B cell (primary cell): ENCODE results near the gene PIP5KL1.

Experiments
- CTCF ChIP-seq: fragments of 200-600 bp; IDR thresholded peaks from one replicate; pipeline ENCODE4 v1.8.0; 2022; ENCODE audit warnings: antibody characterized with exemption, mild to moderate bottlenecking
- EZH2 ChIP-seq: IDR thresholded peaks from 2 replicates; pipeline ENCODE4 v1.6.1; 2012; ENCODE audit warnings: borderline replicate concordance, low read depth, mild to moderate bottlenecking, moderate library complexity, low read length; ENCODE audit not compliant: insufficient read depth, poor library complexity, severe bottlenecking

DNA sequence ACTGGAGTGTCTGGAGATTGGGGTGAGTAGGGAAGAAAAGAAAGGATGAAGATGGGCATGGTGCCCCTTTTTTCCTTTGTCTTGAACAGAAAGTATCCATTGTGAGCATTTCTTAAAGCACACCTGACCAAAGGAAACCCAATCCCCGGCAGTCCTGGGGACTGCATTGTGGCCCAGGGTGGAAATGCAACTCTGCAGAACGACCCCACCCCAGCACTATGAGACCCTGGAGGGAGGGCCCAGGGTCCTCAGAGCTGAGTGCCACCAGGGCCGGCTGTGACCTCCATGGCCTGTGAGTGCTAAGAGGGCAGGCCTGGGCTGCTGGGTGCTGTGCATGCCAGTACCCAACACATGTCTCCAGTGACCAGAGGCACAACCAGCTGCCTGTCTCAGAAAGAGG, 31.7 kb upstream of the PIP5KL1 start:
- no peak for TF ChIP-seq CTCF
- no peak for TF ChIP-seq EZH2
